SU-DHL-6 (cell line): Measurements from ENCODE around the gene WWOX.

Experiments
- H2AFZ ChIP-seq: fragments of 200-600 bp; sonication (generic); 2 replicates; pipeline ENCODE4 v1.6.1; 2014; ENCODE audit warnings: low read depth, mild to moderate bottlenecking, moderate library complexity, mixed read lengths, antibody characterized with exemption, low read length; ENCODE audit not compliant: severe bottlenecking
- H3F3A ChIP-seq: fragments of 200-600 bp; shearing (Covaris generic); 2 replicates; pipeline ENCODE4 v1.6.0; 2016; ENCODE audit warnings: antibody characterized with exemption, mild to moderate bottlenecking; ENCODE audit not compliant: insufficient read depth
- H3K27ac ChIP-seq: fragments of 200-600 bp; sonication (generic); 2 replicates; pipeline ENCODE4 v1.5.1; 2016; ENCODE audit warnings: low read depth, mild to moderate bottlenecking, low read length, moderate library complexity, mixed read lengths
- H3K27me3 ChIP-seq: fragments of 200-600 bp; sonication (generic), shearing (Covaris generic); 2 replicates; pipeline ENCODE4 v1.6.0; 2014; ENCODE audit warnings: mild to moderate bottlenecking, low read length
- H3K36me3 ChIP-seq: fragments of 200-600 bp; sonication (generic); 2 replicates; pipeline ENCODE4 v1.6.1; 2014; ENCODE audit warnings: mild to moderate bottlenecking, low read length, mixed read lengths
- H3K4me2 ChIP-seq: fragments of 300-600, 200-600 bp; shearing (Covaris generic), sonication (generic); 2 replicates; pipeline ENCODE4 v1.6.0; 2014; ENCODE audit warnings: low read length, low read depth, mild to moderate bottlenecking; ENCODE audit not compliant: poor library complexity, severe bottlenecking
- H3K4me3 ChIP-seq: fragments of 200-600 bp; sonication (generic); 2 replicates; pipeline ENCODE4 v1.5.1; 2014; ENCODE audit warnings: antibody characterized with exemption, low read length, mild to moderate bottlenecking, mixed read lengths; ENCODE audit not compliant: insufficient read depth, poor library complexity, severe bottlenecking
- H3K79me2 ChIP-seq: fragments of 200-600 bp; sonication (generic); 2 replicates; pipeline ENCODE4 v1.6.1; 2014; ENCODE audit warnings: mild to moderate bottlenecking, low read length, moderate library complexity; ENCODE audit not compliant: insufficient read depth
- H3K9ac ChIP-seq: fragments of 200-600 bp; sonication (generic); 2 replicates; pipeline ENCODE4 v1.7.0; 2014; ENCODE audit warnings: mild to moderate bottlenecking, low read length
- H3K9me2 ChIP-seq: fragments of 200-600 bp; sonication (generic); replicated peaks from 2 replicates; pipeline ENCODE4 v1.6.1; 2014; ENCODE audit warnings: low read length; ENCODE audit not compliant: insufficient read depth
- H3K9me3 ChIP-seq: fragments of 200-600 bp; sonication (generic); 2 replicates; pipeline ENCODE4 v1.6.1; 2014; ENCODE audit warnings: low read length, mixed read lengths; ENCODE audit not compliant: insufficient read depth
- H4K20me1 ChIP-seq: fragments of 200-600 bp; sonication (generic); 2 replicates; pipeline ENCODE4 v1.6.1; 2014; ENCODE audit warnings: low read depth, mild to moderate bottlenecking, antibody characterized with exemption, low read length, moderate library complexity, mixed read lengths
- CTCF ChIP-seq: fragments of 200-600 bp; sonication (generic); IDR thresholded peaks from one replicate; pipeline ENCODE4 v1.5.1; 2017; ENCODE audit warnings: antibody characterized with exemption, mild to moderate bottlenecking, low read length, moderate library complexity; ENCODE audit not compliant: insufficient read depth, poor library complexity, severe bottlenecking
- EZH2phosphoT487 ChIP-seq: fragments of 200-600 bp; sonication (generic), shearing (Covaris generic); conservative IDR thresholded peaks from 2 replicates; pipeline ENCODE4 v1.6.1; 2018; ENCODE audit warnings: mild to moderate bottlenecking, antibody characterized with exemption, low read length, moderate library complexity, mixed read lengths

WWOX gene

DNA sequence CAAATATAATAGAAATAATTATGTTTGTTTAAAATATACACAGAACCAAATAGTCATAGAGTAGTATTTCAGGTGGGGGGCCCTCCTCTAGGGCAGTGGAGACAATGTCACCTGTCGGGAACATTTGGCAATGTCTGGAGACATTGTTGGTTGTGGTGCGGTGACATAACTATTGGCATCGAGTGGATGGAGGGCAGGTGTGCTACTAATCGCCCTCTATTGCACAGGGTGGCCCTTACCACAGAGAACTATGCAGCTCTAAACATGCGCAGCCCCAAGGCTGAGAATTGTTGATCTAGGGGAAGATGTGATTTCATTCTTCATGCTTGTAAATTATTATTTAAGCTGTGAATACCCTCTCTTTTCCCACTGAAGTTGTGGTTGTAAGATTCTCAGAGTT lies 594.0 kb downstream of the WWOX start:
- H3K36me3 ChIP-seq: no peaks in the 10 kb centered on the region
- H3F3A ChIP-seq: no peaks in the 10 kb centered on the region
- H3K9me2 ChIP-seq: no peaks in the 10 kb centered on the region
- no peak overlapping the region for H3K27ac ChIP-seq
- no peaks in the 10 kb centered on the region for H4K20me1 ChIP-seq
- H3K4me2 ChIP-seq: no peak overlapping the region
- H3K27me3 ChIP-seq: no peaks in the 10 kb centered on the region
- H2AFZ ChIP-seq: no peak overlapping the region
- no peaks in the 10 kb centered on the region for H3K79me2 ChIP-seq
- no peaks in the 10 kb centered on the region for H3K9me3 ChIP-seq
- no peak overlapping the region for H3K4me3 ChIP-seq
- TF ChIP-seq EZH2phosphoT487 (no peak), CTCF (no peak)
- no peak overlapping the region for H3K9ac ChIP-seq

- H3K4me3 ChIP-seq: no peak overlapping the region
- H3K9me3 ChIP-seq: no peaks in the 10 kb centered on the region
- no peak for TF ChIP-seq CTCF
- TF ChIP-seq EZH2phosphoT487: no peak
- H4K20me1 ChIP-seq: no peaks in the 10 kb centered on the region
- H3K4me2 ChIP-seq: no peak overlapping the region
- H3K27ac ChIP-seq: no peak overlapping the region
- H3K9me2 ChIP-seq: no peaks in the 10 kb centered on the region
- H3K36me3 ChIP-seq: no peaks in the 10 kb centered on the region
- H3F3A ChIP-seq: no peaks in the 10 kb centered on the region
- no peak overlapping the region for H3K9ac ChIP-seq
- H3K27me3 ChIP-seq: no peaks in the 10 kb centered on the region
- no peaks in the 10 kb centered on the region for H3K79me2 ChIP-seq
- no peak overlapping the region for H2AFZ ChIP-seq
Observed at GRCh38 chr16:78694414-78694813, 595.0 kb downstream of the WWOX start.

DNA sequence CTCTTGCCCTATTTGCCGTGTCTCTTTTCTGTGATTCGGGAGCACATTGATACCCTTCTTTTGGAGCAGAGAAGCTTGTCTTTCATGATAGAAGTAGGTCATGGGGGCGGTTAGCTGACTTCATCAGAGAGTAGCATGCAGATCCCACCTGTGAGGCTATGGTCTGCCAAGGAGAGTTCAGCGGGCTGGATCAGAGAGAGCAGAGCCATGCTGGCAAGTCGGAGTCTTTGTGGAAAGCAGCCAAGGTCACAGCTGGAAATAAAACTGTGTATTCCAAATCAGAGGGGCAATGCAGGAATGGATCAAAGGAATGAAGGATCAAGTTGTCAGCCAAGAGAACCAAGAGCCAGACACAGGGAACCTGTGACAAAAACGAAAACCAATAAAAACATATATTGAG lies 595.9 kb downstream of the WWOX start:
- H4K20me1 ChIP-seq: no peaks in the 10 kb centered on the region
- no peak overlapping the region for H3K9ac ChIP-seq
- H3K27ac ChIP-seq: no peak overlapping the region
- H3K27me3 ChIP-seq: no peaks in the 10 kb centered on the region
- H3K36me3 ChIP-seq: no peaks in the 10 kb centered on the region
- no peaks in the 10 kb centered on the region for H3K9me3 ChIP-seq
- no peak overlapping the region for H3K4me3 ChIP-seq
- TF ChIP-seq EZH2phosphoT487 (no peak), CTCF (no peak)
- no peaks in the 10 kb centered on the region for H3K79me2 ChIP-seq
- H3F3A ChIP-seq: no peaks in the 10 kb centered on the region
- no peaks in the 10 kb centered on the region for H3K9me2 ChIP-seq
- H2AFZ ChIP-seq: no peak overlapping the region
- no peak overlapping the region for H3K4me2 ChIP-seq

- no peaks in the 10 kb centered on the region for H3F3A ChIP-seq
- H3K79me2 ChIP-seq: no peaks in the 10 kb centered on the region
- no peak overlapping the region for H3K4me2 ChIP-seq
- H3K9me3 ChIP-seq: no peaks in the 10 kb centered on the region
- H3K4me3 ChIP-seq: no peak overlapping the region
- H2AFZ ChIP-seq: no peak overlapping the region
- no peaks in the 10 kb centered on the region for H3K36me3 ChIP-seq
- H3K9ac ChIP-seq: no peak overlapping the region
- no peaks in the 10 kb centered on the region for H4K20me1 ChIP-seq
- TF ChIP-seq EZH2phosphoT487: no peak
- no peak for TF ChIP-seq CTCF
- no peak overlapping the region for H3K27ac ChIP-seq
- no peaks in the 10 kb centered on the region for H3K9me2 ChIP-seq
- no peaks in the 10 kb centered on the region for H3K27me3 ChIP-seq
Observed at GRCh38 chr16:78696797-78697196, 597.3 kb downstream of the WWOX start.
